ENCODE results near the gene DTX3. TPM values are rescaled to one million over a fixed set of nuclear protein-coding genes. Genes with fewer than 3 reads are reported as not detected.

The DTX3 gene
- total RNA-seq, 1 experiment from 2014 or later: 23.1 TPM

- Mint-ChIP-seq H3K4me3 (ENCODE audit: low read depth, unreplicated experiment) (no peak overlapping the region), H3K36me3 (ENCODE audit: insufficient read depth, unreplicated experiment) (peaks cover 30% of the 10 kb centered on the region), H3K4me1 (ENCODE audit: low read depth, unreplicated experiment) (peaks cover 22% of the 10 kb centered on the region), H3K27ac (ENCODE audit: unreplicated experiment) (no peak overlapping the region), H3K27me3 (ENCODE audit: unreplicated experiment) (peaks cover 12% of the 10 kb centered on the region), H3K9me3 (ENCODE audit: low read depth, unreplicated experiment) (peaks cover 3% of the 10 kb centered on the region)
- intact Hi-C loops (cut with micrococcal nuclease; ENCODE audit: unreplicated experiment): no loop called here
- CTCF ChIA-PET: interaction anchor here (0.7 to 1.5 kb wide), 4 partner anchors 8 to 280 kb away, joined by 3 to 5 read pairs (median 4); no protein-coding TSS in a partner anchor
- no peak for TF ChIP-seq CTCF (IDR thresholded peaks at IDR 0.05; ENCODE audit: unreplicated experiment)
- BruUV-seq (replicated peaks): no TSS peak
- DNase-seq: no peak
These were observed 11.4 kb upstream of the DTX3 start for GRCh38 chr12:57593187-57593586.

DNA sequence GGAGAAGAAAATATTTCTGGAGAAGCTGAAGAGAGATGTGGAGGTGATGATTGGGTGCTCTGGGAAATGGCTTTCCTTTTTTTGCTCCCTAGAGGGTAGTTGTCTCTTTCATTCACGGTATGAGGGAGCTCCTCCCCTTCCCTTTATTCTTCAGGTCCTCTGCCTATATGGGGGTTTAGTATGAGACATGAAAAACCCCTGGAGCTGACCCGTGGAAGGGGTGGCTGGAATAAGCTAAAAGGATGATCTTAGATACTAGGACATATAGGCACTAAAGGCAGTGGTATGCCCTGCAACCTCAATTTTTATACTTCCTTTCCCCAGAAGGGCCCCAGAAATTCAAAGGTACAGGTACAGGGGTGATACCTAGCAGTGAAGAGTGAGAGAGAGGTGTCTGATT is 4.2 kb upstream of the DTX3 start:
- H3K36me3 Mint-ChIP-seq (ENCODE audit: insufficient read depth, unreplicated experiment): peaks cover 41% of the 10 kb centered on the region
- intact Hi-C loops (cut with micrococcal nuclease; ENCODE audit: unreplicated experiment): no loop called here
- H3K4me3 Mint-ChIP-seq (ENCODE audit: low read depth, unreplicated experiment): no peak overlapping the region
- TF ChIP-seq CTCF (IDR thresholded peaks at IDR 0.05; ENCODE audit: unreplicated experiment): no peak
- H3K27ac Mint-ChIP-seq (ENCODE audit: unreplicated experiment): no peak overlapping the region
- no peaks in the 10 kb centered on the region for H3K9me3 Mint-ChIP-seq (ENCODE audit: low read depth, unreplicated experiment)
- H3K27me3 Mint-ChIP-seq (ENCODE audit: unreplicated experiment): no peaks in the 10 kb centered on the region
- CTCF ChIA-PET: interaction anchor here (0.6 to 1.6 kb wide), 2 partner anchors 17 to 34 kb away, joined by 4 to 5 read pairs; no protein-coding TSS in a partner anchor
- BruUV-seq (replicated peaks): no TSS peak
- peaks cover 2% of the 10 kb centered on the region for H3K4me1 Mint-ChIP-seq (ENCODE audit: low read depth, unreplicated experiment)
- no peak for DNase-seq

DNA sequence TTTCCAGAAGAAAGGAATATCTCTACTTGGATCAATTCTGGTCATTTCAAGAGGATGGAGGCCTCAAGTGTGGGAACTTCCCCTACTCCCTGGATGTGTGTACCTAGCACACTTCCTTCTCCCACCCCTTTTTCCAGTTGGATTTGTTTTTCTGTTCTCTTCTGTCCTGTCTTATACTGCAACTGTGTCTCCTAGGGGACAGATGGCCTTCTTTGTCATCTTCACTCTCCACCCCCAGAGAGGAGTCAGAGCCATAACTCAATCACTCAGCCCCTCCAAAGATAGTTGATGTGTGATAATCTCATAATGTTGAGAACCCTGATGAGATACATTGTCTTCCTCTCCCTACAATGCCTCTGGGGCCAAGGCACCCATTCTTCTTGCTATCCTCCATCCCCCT is 2.1 kb upstream of the DTX3 start:
- Mint-ChIP-seq H3K27ac (ENCODE audit: unreplicated experiment) (no peak overlapping the region), H3K4me1 (ENCODE audit: low read depth, unreplicated experiment) (peaks cover 8% of the 10 kb centered on the region), H3K36me3 (ENCODE audit: insufficient read depth, unreplicated experiment) (peaks cover 36% of the 10 kb centered on the region), H3K9me3 (ENCODE audit: low read depth, unreplicated experiment) (no peaks in the 10 kb centered on the region), H3K4me3 (ENCODE audit: low read depth, unreplicated experiment) (no peak overlapping the region), H3K27me3 (ENCODE audit: unreplicated experiment) (no peaks in the 10 kb centered on the region)
- CTCF ChIA-PET: no interaction called here
- no peak for TF ChIP-seq CTCF (IDR thresholded peaks at IDR 0.05; ENCODE audit: unreplicated experiment)
- intact Hi-C loops (cut with micrococcal nuclease; ENCODE audit: unreplicated experiment): no loop called here
- no peak for DNase-seq
- TSS peak; percentile 11 for BruUV-seq (replicated peaks)

DNA sequence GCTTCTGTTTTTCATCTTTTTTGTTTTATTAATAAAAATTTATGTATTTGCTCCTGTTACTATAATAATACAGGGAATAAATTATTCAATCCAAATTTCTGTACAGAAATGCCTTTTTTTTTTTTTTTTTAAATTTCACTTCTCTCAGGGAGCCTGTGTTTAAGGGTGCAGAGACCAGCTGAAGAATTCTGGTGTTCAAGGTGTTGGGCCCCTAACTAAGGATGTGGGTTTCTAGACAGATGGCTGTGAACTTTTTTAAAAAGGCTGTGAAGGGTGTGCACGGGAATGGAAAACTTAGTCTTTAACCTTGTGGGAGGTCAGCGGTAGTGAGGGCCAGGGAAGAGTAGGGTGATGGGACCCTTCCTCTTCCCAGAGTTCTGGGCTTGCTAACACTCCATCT is 1.3 kb upstream of the DTX3 start:
- Mint-ChIP-seq H3K36me3 (ENCODE audit: insufficient read depth, unreplicated experiment) (peaks cover 37% of the 10 kb centered on the region), H3K27me3 (ENCODE audit: unreplicated experiment) (no peaks in the 10 kb centered on the region), H3K4me1 (ENCODE audit: low read depth, unreplicated experiment) (peaks cover 8% of the 10 kb centered on the region), H3K9me3 (ENCODE audit: low read depth, unreplicated experiment) (no peaks in the 10 kb centered on the region), H3K27ac (ENCODE audit: unreplicated experiment) (peak overlapping the region; percentile 48), H3K4me3 (ENCODE audit: low read depth, unreplicated experiment) (peak overlapping the region; percentile 67)
- no TSS peak for BruUV-seq (replicated peaks)
- CTCF ChIA-PET: no interaction called here
- TF ChIP-seq CTCF (IDR thresholded peaks at IDR 0.05; ENCODE audit: unreplicated experiment): no peak
- intact Hi-C loops (cut with micrococcal nuclease; ENCODE audit: unreplicated experiment): no loop called here
- DNase-seq: no peak

Data from Calu3 (cell line).